Neural cell (in vitro differentiated cells): Measurements from ENCODE around the gene ERBB4. TPM values are rescaled to one million over a fixed set of nuclear protein-coding genes. Genes with fewer than 3 reads are reported as not detected.

ENCODE experiments used
- H2AFZ ChIP-seq: fragments of 200-600, 300-800 bp; sonication (generic), shearing (Covaris generic); 2 replicates; pipeline ENCODE4 v1.6.0; 2014; ENCODE audit warnings: low read depth, mild to moderate bottlenecking, antibody characterized with exemption, low read length, moderate library complexity
- H3F3A ChIP-seq: fragments of 200-600 bp; shearing (Covaris generic); 2 replicates; pipeline ENCODE4 v1.6.1; 2016; ENCODE audit warnings: mild to moderate bottlenecking, moderate library complexity, mixed read lengths, antibody characterized with exemption, low read length; ENCODE audit not compliant: insufficient read depth, poor library complexity, severe bottlenecking
- H3K27ac ChIP-seq: fragments of 200-600, 300-800 bp; sonication (generic), shearing (Covaris generic); 2 replicates; pipeline ENCODE4 v1.5.1; 2014; ENCODE audit warnings: mild to moderate bottlenecking, low read length, moderate library complexity
- H3K27me3 ChIP-seq: fragments of 300-800, 200-600 bp; sonication (generic), shearing (Covaris generic); 2 replicates; pipeline ENCODE4 v1.6.0; 2014; ENCODE audit warnings: mild to moderate bottlenecking, low read depth, low read length, moderate library complexity; ENCODE audit not compliant: insufficient read depth
- H3K36me3 ChIP-seq: fragments of 300-800, 200-600 bp; sonication (generic), shearing (Covaris generic); 2 replicates; pipeline ENCODE4 v1.5.1; 2014; ENCODE audit warnings: mild to moderate bottlenecking, antibody characterized with exemption, low read length, moderate library complexity; ENCODE audit not compliant: insufficient read depth
- H3K4me2 ChIP-seq: fragments of 300-800, 200-600 bp; sonication (generic), shearing (Covaris generic); 2 replicates; pipeline ENCODE4 v1.6.0; 2014; ENCODE audit warnings: mild to moderate bottlenecking, low read length
- H3K4me3 ChIP-seq: fragments of 300-800, 200-600 bp; sonication (generic), shearing (Covaris generic); 2 replicates; pipeline ENCODE4 v1.5.1; 2014; ENCODE audit warnings: mild to moderate bottlenecking, low read length, moderate library complexity
- H3K79me2 ChIP-seq: fragments of 200-600 bp; shearing (Covaris generic); replicated peaks from 2 replicates; pipeline ENCODE4 v1.6.0; 2014; ENCODE audit warnings: mild to moderate bottlenecking, low read length, moderate library complexity; ENCODE audit not compliant: insufficient read depth
- H3K9ac ChIP-seq: fragments of 300-800, 200-600 bp; sonication (generic), shearing (Covaris generic); 2 replicates; pipeline ENCODE4 v1.6.1; 2016; ENCODE audit warnings: mild to moderate bottlenecking, low read length, mixed read lengths
- H3K9me2 ChIP-seq: fragments of 200-600 bp; shearing (Covaris generic); 2 replicates; pipeline ENCODE4 v1.6.1; 2016; ENCODE audit warnings: mild to moderate bottlenecking, low read length, mixed read lengths; ENCODE audit not compliant: insufficient read depth
- H3K9me3 ChIP-seq: fragments of 200-600, 300-800 bp; sonication (generic), shearing (Covaris generic); 2 replicates; pipeline ENCODE4 v1.6.1; 2016; ENCODE audit warnings: mild to moderate bottlenecking, mixed run types, low read length, moderate library complexity, mixed read lengths
- H4K20me1 ChIP-seq: fragments of 200-600 bp; shearing (Covaris generic); 2 replicates; pipeline ENCODE4 v1.6.1; 2016; ENCODE audit warnings: mild to moderate bottlenecking, mixed run types; ENCODE audit not compliant: insufficient read depth
- EP300 ChIP-seq: fragments of 450-650 bp; conservative IDR thresholded peaks from 2 replicates; pipeline ENCODE4 v1.6.1; 2014; ENCODE audit warnings: antibody characterized with exemption, mild to moderate bottlenecking, moderate library complexity; ENCODE audit not compliant: poor library complexity, severe bottlenecking
- MXI1 ChIP-seq: fragments of 450-650 bp; conservative IDR thresholded peaks from 2 replicates; pipeline ENCODE4 v1.6.1; 2014; ENCODE audit warnings: antibody characterized with exemption, mild to moderate bottlenecking; ENCODE audit not compliant: poor library complexity, severe bottlenecking
- POLR2AphosphoS5 ChIP-seq: IDR thresholded peaks from 2 replicates; pipeline ENCODE4 v1.6.1; 2012
- SMC3 ChIP-seq: fragments of 450-650 bp; conservative IDR thresholded peaks from 2 replicates; pipeline ENCODE4 v1.6.1; 2014; ENCODE audit warnings: antibody characterized with exemption, mild to moderate bottlenecking, moderate library complexity; ENCODE audit not compliant: poor library complexity
- TAF1 ChIP-seq: IDR thresholded peaks from 2 replicates; pipeline ENCODE4 v1.6.1; 2012; ENCODE audit warnings: low read depth
- polyA plus RNA-seq: library from polyadenylated mRNA; depleted of rRNA; stranded (reverse); fragments of >200 nt; gene quantifications from 2 replicates; pipeline ENCODE4 v1.2.3, GENCODE V29; 2014
- TF ChIP-seq, protein P1 (sequence below): IDR thresholded peaks from 2 replicates; pipeline ENCODE4 v1.6.1; 2012; ENCODE audit warnings: borderline replicate concordance

ERBB4 gene
- polyA plus RNA-seq, 1 donor from 2014 or later: 0.69 TPM

DNA sequence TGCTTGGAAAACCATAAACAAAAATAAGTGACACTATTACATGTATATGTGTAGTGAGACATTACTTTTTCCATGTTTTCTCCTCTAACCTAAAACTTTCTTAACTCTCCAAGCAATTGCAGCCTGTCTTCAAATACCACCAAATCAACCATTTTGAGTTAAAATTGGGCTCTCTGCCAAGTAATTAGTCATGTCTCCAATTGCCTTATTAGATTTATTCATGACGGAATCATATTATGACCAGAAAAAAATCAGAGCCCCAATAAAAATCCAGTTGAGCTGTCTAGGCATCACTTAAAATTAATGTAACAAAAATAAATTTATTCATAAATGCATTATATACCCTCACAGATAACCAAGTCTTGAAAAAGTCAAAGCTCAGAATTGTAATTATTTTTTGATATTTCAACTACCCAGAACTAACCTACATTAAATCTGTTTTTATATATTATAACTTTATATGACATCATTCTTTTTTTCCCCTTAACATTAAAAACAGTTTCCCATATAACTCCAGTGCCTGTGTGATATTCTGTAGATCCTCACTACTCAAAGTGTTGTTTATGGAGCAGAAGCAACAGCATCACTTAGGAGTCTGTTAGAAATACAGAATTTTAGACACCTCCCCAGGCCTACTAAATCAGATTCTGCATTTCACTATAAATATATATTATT is 157.0 kb downstream of the ERBB4 start:
- no peak overlapping the region for H3K27ac ChIP-seq
- no peaks in the 10 kb centered on the region for H3K9me2 ChIP-seq
- no peaks in the 10 kb centered on the region for H4K20me1 ChIP-seq
- no peaks in the 10 kb centered on the region for H3F3A ChIP-seq
- TF ChIP-seq, protein P1, sequence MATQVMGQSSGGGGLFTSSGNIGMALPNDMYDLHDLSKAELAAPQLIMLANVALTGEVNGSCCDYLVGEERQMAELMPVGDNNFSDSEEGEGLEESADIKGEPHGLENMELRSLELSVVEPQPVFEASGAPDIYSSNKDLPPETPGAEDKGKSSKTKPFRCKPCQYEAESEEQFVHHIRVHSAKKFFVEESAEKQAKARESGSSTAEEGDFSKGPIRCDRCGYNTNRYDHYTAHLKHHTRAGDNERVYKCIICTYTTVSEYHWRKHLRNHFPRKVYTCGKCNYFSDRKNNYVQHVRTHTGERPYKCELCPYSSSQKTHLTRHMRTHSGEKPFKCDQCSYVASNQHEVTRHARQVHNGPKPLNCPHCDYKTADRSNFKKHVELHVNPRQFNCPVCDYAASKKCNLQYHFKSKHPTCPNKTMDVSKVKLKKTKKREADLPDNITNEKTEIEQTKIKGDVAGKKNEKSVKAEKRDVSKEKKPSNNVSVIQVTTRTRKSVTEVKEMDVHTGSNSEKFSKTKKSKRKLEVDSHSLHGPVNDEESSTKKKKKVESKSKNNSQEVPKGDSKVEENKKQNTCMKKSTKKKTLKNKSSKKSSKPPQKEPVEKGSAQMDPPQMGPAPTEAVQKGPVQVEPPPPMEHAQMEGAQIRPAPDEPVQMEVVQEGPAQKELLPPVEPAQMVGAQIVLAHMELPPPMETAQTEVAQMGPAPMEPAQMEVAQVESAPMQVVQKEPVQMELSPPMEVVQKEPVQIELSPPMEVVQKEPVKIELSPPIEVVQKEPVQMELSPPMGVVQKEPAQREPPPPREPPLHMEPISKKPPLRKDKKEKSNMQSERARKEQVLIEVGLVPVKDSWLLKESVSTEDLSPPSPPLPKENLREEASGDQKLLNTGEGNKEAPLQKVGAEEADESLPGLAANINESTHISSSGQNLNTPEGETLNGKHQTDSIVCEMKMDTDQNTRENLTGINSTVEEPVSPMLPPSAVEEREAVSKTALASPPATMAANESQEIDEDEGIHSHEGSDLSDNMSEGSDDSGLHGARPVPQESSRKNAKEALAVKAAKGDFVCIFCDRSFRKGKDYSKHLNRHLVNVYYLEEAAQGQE: no peak
- TF ChIP-seq MXI1 (no peak), SMC3 (no peak), EP300 (no peak)
- no peak overlapping the region for H3K4me2 ChIP-seq
- H3K79me2 ChIP-seq: no peaks in the 10 kb centered on the region
- no peaks in the 10 kb centered on the region for H3K27me3 ChIP-seq
- H3K9ac ChIP-seq: no peak overlapping the region
- no peaks in the 10 kb centered on the region for H3K9me3 ChIP-seq
- no peak overlapping the region for H3K4me3 ChIP-seq
- H2AFZ ChIP-seq: no peak overlapping the region
- no peaks in the 10 kb centered on the region for H3K36me3 ChIP-seq

DNA sequence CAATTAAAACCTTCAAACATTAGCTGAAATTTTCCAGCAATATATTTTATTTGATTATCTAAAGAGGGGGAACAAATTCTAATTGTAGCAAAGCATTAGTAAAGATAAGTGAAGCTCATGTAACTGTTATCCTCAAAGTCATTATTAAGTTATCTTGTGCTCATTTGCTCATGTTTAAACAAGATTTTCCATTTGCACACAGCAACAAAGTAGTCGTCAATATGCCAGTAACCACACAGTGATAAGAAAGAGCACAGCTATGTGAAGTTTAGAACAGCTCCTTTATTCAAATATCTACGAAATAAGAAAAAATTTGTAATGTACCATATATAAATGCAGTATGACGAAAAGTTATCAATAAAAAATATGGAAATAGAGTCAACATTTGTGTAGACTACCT is 159.5 kb downstream of the ERBB4 start:
- H3K27me3 ChIP-seq: no peaks in the 10 kb centered on the region
- H3K9ac ChIP-seq: no peak overlapping the region
- no peak for TF ChIP-seq EP300
- H3K79me2 ChIP-seq: no peaks in the 10 kb centered on the region
- no peaks in the 10 kb centered on the region for H3K36me3 ChIP-seq
- H3K9me3 ChIP-seq: no peaks in the 10 kb centered on the region
- H3F3A ChIP-seq: no peaks in the 10 kb centered on the region
- H2AFZ ChIP-seq: no peak overlapping the region
- no peaks in the 10 kb centered on the region for H3K9me2 ChIP-seq
- no peak overlapping the region for H3K27ac ChIP-seq
- no peak overlapping the region for H3K4me2 ChIP-seq
- no peak overlapping the region for H3K4me3 ChIP-seq
- H4K20me1 ChIP-seq: no peaks in the 10 kb centered on the region

DNA sequence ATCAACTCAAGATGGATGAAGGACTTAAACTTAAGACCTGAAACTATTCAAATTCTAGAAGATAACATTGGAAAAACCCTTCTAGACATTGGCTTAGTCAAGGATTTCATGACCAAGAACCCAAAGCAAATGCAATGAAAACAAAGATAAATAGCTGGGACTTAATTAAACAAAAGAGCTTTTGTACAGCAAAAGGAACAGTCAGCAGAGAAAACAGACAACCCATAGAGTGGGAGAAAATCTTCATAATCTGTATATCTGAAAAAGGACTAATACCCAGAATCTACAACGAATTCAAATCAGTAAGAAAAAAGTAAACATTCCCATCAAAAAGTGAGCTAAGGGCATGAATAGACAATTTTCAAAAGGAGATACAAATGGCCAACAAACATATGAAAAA is 171.2 kb downstream of the ERBB4 start:
- Histone ChIP-seq H4K20me1 (no peaks in the 10 kb centered on the region), H3K9ac (no peak overlapping the region), H2AFZ (no peak overlapping the region), H3K27me3 (no peaks in the 10 kb centered on the region), H3K9me2 (no peaks in the 10 kb centered on the region), H3F3A (no peaks in the 10 kb centered on the region), H3K9me3 (no peaks in the 10 kb centered on the region), H3K27ac (no peak overlapping the region), H3K36me3 (no peaks in the 10 kb centered on the region), H3K79me2 (no peaks in the 10 kb centered on the region), H3K4me3 (no peak overlapping the region), H3K4me2 (no peak overlapping the region)
- TF ChIP-seq, protein P1: no peak
- TF ChIP-seq EP300 (no peak), POLR2AphosphoS5 (no peak), SMC3 (no peak), TAF1 (no peak)
